Lower leg skin (tissue), 4 donors: ENCODE measurements around the gene VPS33A. TPM values are rescaled to one million over a fixed set of nuclear protein-coding genes. Genes with fewer than 3 reads are reported as not detected.

Experiments
- DNase-seq, 2 donors: peaks; one replicate each; pipeline ENCODE4 v3.0.0-alpha.2; 2019; ENCODE audit warnings: low spot score in 2 of 2
- H3K4me3 ChIP-seq: fragments of 200-600 bp; sonication (generic); 2 replicates; pipeline ENCODE4 v1.5.1; 2017; ENCODE audit warnings: mild to moderate bottlenecking, low read depth; ENCODE audit not compliant: poor library complexity, severe bottlenecking
- POLR2A ChIP-seq, 2 donors: fragments of 450-650 bp; IDR thresholded peaks; one replicate each; pipeline ENCODE4 v1.6.1; 2016 to 2017; ENCODE audit warnings: antibody characterized with exemption in 2 of 2, mild to moderate bottlenecking in 1 of 2, moderate library complexity in 1 of 2
- WGBS, 2 donors: methylation state at CpG; one replicate each; pipeline ENCODE4 v1.1.5; 2018; 5-methylcytosine and 5-hydroxymethylcytosine counted together
- intact Hi-C: fragments of 100-400 bp; cut with DNase I; formaldehyde crosslinking; loops from one replicate; pipeline ENCODE4 v1.15.0; 2023; ENCODE audit warnings: low total_unique reads
- total RNA-seq, 4 donors: library from RNA; depleted of rRNA; stranded (reverse); fragments of >200 nt; gene quantifications; one replicate each; pipeline ENCODE4 v1.1.0, GENCODE V29; 2016
- TF ChIP-seq, protein P1 (sequence below), 3 donors: fragments of 450-650 bp; IDR thresholded peaks; one replicate each; pipeline ENCODE4 v1.5.1; 2016; ENCODE audit warnings: antibody characterized with exemption in 3 of 3, mild to moderate bottlenecking in 3 of 3, moderate library complexity in 2 of 3

Gene VPS33A
- total RNA-seq, 4 donors from 2014 or later = 13.5 to 22.4 (median 17.3) TPM

- H3K4me3 ChIP-seq = no peak overlapping the region
- TF ChIP-seq POLR2A (IDR thresholded peaks at IDR 0.05) = no peak
- TF ChIP-seq, protein P1, sequence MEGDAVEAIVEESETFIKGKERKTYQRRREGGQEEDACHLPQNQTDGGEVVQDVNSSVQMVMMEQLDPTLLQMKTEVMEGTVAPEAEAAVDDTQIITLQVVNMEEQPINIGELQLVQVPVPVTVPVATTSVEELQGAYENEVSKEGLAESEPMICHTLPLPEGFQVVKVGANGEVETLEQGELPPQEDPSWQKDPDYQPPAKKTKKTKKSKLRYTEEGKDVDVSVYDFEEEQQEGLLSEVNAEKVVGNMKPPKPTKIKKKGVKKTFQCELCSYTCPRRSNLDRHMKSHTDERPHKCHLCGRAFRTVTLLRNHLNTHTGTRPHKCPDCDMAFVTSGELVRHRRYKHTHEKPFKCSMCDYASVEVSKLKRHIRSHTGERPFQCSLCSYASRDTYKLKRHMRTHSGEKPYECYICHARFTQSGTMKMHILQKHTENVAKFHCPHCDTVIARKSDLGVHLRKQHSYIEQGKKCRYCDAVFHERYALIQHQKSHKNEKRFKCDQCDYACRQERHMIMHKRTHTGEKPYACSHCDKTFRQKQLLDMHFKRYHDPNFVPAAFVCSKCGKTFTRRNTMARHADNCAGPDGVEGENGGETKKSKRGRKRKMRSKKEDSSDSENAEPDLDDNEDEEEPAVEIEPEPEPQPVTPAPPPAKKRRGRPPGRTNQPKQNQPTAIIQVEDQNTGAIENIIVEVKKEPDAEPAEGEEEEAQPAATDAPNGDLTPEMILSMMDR (IDR thresholded peaks at IDR 0.05) = no peak
- no peak for DNase-seq
- WGBS, 2 donors = 86 to 90% methylated on average over 7 of the region's 7 CpGs
- intact Hi-C loops = no loop called here
Observed at GRCh38 chr12:122235741-122236140, 30.6 kb downstream of the VPS33A start.

DNA sequence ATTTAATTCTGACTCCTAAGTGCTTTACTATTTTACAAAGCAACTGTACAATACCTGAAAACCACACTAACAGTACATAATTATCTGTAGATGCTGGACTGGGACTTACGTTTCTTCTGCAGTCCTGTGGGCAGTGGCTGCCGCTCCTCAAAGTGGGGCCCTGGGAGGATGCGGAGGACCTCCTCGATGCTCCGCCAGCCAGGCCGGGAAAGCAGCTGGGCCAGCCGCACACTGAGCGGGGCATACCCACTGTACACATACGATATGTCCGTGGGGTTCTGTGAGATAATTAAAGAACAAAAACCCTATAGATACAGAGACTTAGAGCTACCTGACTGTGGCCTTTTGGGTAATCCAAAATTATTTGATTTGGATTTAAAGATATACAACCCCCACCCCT, 33.6 kb downstream of the VPS33A start:
- intact Hi-C loops = no loop called here
- WGBS, 2 donors = 96 to 98% methylated on average over 10 of the region's 10 CpGs
- no peak for DNase-seq
- no peak for TF ChIP-seq POLR2A (IDR thresholded peaks at IDR 0.05)
- TF ChIP-seq, protein P1 (IDR thresholded peaks at IDR 0.05) = no peak
- no peak overlapping the region for H3K4me3 ChIP-seq

DNA sequence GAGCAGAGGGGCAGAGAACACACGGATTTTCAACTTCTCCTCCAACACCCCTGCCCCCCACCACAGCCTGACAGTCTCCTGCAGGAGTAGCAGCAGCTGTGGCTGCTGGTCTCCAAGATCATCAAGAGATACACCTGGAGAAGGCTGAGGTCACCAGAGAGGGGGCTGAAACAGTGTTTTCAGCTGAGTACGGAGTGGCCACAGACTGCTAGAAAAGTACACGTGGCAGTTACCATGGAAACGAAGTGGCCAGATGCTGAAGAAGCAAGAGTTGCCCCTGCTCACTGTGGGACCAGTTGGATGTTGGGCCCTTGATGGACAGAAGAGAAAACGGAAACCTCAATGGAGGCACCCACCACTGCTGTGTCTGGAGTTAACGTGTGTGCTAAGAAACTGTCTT, 35.5 kb downstream of the VPS33A start:
- no peak overlapping the region for H3K4me3 ChIP-seq
- no peak for TF ChIP-seq POLR2A (IDR thresholded peaks at IDR 0.05)
- TF ChIP-seq, protein P1 (IDR thresholded peaks at IDR 0.05) = no peak
- intact Hi-C loops = no loop called here
- WGBS, 2 donors = 72 to 74% methylated on average over 6 of the region's 6 CpGs
- no peak for DNase-seq

- intact Hi-C loops = no loop called here
- DNase-seq = no peak
- WGBS, 2 donors = 93 to 95% methylated on average over 5 of the region's 5 CpGs
- TF ChIP-seq POLR2A (IDR thresholded peaks at IDR 0.05) = no peak
- TF ChIP-seq, protein P1 (IDR thresholded peaks at IDR 0.05) = no peak
- no peak overlapping the region for H3K4me3 ChIP-seq
Observed at GRCh38 chr12:122228092-122228491, 38.2 kb downstream of the VPS33A start.

DNA sequence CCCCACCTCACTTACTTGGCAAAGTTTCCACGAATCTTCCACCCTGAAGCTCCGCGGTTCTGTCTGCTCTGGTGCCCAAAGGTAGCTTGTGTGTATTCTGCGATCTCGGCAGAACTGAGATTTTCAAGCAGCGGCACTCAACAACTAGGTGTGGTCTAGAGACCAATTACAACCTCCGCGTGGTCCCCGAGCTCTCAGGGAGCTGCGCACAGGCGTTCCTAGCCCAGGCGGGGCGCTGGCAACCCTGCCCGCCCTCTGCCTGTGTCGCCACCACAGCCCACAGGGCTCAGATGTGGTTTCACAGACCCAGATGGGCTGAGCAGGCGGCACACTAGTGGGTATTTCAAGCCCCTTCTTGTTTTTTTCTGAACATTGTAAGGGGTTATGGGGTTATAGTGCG, 39.0 kb downstream of the VPS33A start:
- no peak for DNase-seq
- intact Hi-C loops = no loop called here

GRCh38 chr12:122226366-122227125, 39.7 kb downstream of the VPS33A start:
- DNase-seq = no peak
- H3K4me3 ChIP-seq = no peak overlapping the region
- TF ChIP-seq, protein P1 (IDR thresholded peaks at IDR 0.05) = no peak
- TF ChIP-seq POLR2A (IDR thresholded peaks at IDR 0.05) = no peak
- 7 to 10% methylated on average over 30 to 36 of the region's 55 CpGs for WGBS, 2 donors
- intact Hi-C loops = no loop called here

More for the DNA sequence above, 39.0 kb downstream of the VPS33A start:
- H3K4me3 ChIP-seq = no peak overlapping the region
- 91 to 92% methylated on average over 17 of the region's 17 CpGs for WGBS, 2 donors
- TF ChIP-seq POLR2A (IDR thresholded peaks at IDR 0.05) = no peak
